Measurements from ENCODE around the gene DCUN1D2. TPM values are rescaled to one million over a fixed set of nuclear protein-coding genes. Genes with fewer than 3 reads are reported as not detected.
A peak's percentile ranks its signal among the peaks of the same experiment; 100 is the strongest.

The DCUN1D2 gene
- polyA plus RNA-seq, 1 experiment = 11.0 TPM

GRCh38 chr13:113495494-113496210 lies 5.1 kb upstream of the DCUN1D2 start:
- POLR2A ChIA-PET = no interaction called here
- Histone ChIP-seq H3K4me3 (ENCODE audit: low read depth, low read length) (no peak overlapping the region), H3K27me3 (ENCODE audit: control insufficient read depth, insufficient read depth, low read length) (no peaks in the 10 kb centered on the region), H3K36me3 (ENCODE audit: control insufficient read depth, insufficient read depth, low read length) (peaks cover 21% of the 10 kb centered on the region)
- no peak for DNase-seq (ENCODE audit: low read depth)
- CTCF ChIA-PET = no interaction called here
- no peak for TF ChIP-seq CTCF (IDR thresholded peaks at IDR 0.05; ENCODE audit: insufficient read depth, low read depth, low read length)

GRCh38 chr13:113493315-113493951 lies 2.9 kb upstream of the DCUN1D2 start:
- Histone ChIP-seq H3K4me3 (ENCODE audit: low read depth, low read length) (peak overlapping the region; percentile 10; the same call in 1 of the 2 replicates), H3K36me3 (ENCODE audit: control insufficient read depth, insufficient read depth, low read length) (peaks cover 14% of the 10 kb centered on the region), H3K27me3 (ENCODE audit: control insufficient read depth, insufficient read depth, low read length) (no peaks in the 10 kb centered on the region)
- POLR2A ChIA-PET = no interaction called here
- TF ChIP-seq CTCF (IDR thresholded peaks at IDR 0.05; ENCODE audit: insufficient read depth, low read depth, low read length) = no peak
- peak; percentile 88 for DNase-seq (ENCODE audit: low read depth)
- CTCF ChIA-PET = interaction anchor here (1.1 kb wide), 1 partner anchor 39 kb away, joined by 3 read pairs; no protein-coding TSS in a partner anchor

GRCh38 chr13:113491982-113492381 lies 1.5 kb upstream of the DCUN1D2 start:
- TF ChIP-seq CTCF (IDR thresholded peaks at IDR 0.05; ENCODE audit: insufficient read depth, low read depth, low read length) = no peak
- H3K4me3 ChIP-seq (ENCODE audit: low read depth, low read length) = peak overlapping the region; percentile 80
- H3K27me3 ChIP-seq (ENCODE audit: control insufficient read depth, insufficient read depth, low read length) = no peaks in the 10 kb centered on the region
- CTCF ChIA-PET = no interaction called here
- peaks cover 8% of the 10 kb centered on the region for H3K36me3 ChIP-seq (ENCODE audit: control insufficient read depth, insufficient read depth, low read length)
- no peak for DNase-seq (ENCODE audit: low read depth)
- POLR2A ChIA-PET = no interaction called here

GRCh38 chr13:113491418-113491883 lies 940 bp upstream of the DCUN1D2 start:
- DNase-seq (ENCODE audit: low read depth) = no peak
- Histone ChIP-seq H3K36me3 (ENCODE audit: control insufficient read depth, insufficient read depth, low read length) (peaks cover 6% of the 10 kb centered on the region), H3K4me3 (ENCODE audit: low read depth, low read length) (peak overlapping the region; percentile 80), H3K27me3 (ENCODE audit: control insufficient read depth, insufficient read depth, low read length) (no peaks in the 10 kb centered on the region)
- TF ChIP-seq CTCF (IDR thresholded peaks at IDR 0.05; ENCODE audit: insufficient read depth, low read depth, low read length) = no peak
- POLR2A ChIA-PET = no interaction called here
- CTCF ChIA-PET = no interaction called here
